GM18505 (cell line): Measurements from ENCODE around the gene WWTR1.

ENCODE experiments used
- ATAC-seq: cut with Tn5 transposase; IDR thresholded peaks from one replicate; pipeline ENCODE4 v1.9.1; 2021; ENCODE audit not compliant: unreplicated experiment
- POLR2A ChIP-seq: IDR thresholded peaks from 4 replicates; pipeline ENCODE4 v1.6.1; 2011; ENCODE audit warnings: borderline replicate concordance; ENCODE audit not compliant: insufficient read depth, insufficient read length; ENCODE audit errors: extremely low read depth

Gene WWTR1

DNA sequence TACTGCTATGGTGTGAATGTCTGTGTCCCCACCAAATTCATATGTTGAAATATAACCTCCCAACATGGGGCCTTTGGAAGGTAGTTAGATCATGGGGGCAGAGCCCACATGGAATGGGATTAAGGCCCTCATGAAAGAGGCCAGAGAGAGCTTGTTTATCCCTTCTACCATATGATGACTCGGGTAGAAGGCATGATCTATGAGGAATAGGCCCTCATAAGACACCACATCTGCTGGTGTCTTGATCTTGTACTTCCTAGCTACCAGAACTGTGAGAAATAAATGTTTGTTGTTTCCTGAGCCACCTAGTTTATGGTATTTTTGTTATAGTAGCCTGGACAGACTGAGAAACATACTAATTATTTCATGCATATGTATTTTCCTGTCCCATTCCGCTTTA, 51.9 kb downstream of the WWTR1 start:
- TF ChIP-seq POLR2A = no peak
- ATAC-seq = no peak

DNA sequence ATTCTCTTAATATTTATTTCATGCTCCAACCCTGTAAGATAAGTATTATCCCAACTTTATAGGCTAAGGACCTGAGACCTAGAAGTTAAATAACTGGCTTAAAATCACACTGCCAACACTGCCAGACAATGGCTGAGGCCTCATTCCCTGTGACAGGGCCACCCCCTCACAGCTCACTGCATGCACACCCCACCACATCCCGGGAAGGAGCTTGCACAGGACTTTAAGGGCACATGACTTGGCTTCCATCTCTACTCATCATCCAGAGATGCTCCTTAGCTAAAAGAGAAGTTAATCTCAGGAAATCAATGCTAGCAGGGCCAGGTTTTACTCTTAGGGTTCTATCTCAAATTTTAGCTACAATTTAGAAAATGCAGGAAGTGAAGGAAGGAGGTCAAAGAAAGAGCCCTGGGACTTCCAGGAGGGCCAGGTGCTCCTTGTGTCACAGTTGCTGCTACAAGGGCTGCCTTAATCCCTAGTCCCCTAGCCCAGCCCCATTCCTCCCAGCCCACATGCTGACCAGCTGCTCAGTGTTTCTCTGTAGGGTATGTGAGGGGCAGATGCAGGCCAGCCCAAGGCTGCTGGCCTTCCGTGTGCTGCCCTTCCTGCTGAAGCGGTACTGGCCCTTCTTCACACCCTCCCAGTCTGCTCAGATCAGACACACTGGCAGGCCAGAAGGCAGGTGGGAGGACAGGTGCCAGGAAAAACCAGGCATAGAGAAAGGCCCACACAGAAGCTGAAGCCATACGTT, 53.5 kb downstream of the WWTR1 start:
- TF ChIP-seq POLR2A = no peak
- no peak for ATAC-seq

DNA sequence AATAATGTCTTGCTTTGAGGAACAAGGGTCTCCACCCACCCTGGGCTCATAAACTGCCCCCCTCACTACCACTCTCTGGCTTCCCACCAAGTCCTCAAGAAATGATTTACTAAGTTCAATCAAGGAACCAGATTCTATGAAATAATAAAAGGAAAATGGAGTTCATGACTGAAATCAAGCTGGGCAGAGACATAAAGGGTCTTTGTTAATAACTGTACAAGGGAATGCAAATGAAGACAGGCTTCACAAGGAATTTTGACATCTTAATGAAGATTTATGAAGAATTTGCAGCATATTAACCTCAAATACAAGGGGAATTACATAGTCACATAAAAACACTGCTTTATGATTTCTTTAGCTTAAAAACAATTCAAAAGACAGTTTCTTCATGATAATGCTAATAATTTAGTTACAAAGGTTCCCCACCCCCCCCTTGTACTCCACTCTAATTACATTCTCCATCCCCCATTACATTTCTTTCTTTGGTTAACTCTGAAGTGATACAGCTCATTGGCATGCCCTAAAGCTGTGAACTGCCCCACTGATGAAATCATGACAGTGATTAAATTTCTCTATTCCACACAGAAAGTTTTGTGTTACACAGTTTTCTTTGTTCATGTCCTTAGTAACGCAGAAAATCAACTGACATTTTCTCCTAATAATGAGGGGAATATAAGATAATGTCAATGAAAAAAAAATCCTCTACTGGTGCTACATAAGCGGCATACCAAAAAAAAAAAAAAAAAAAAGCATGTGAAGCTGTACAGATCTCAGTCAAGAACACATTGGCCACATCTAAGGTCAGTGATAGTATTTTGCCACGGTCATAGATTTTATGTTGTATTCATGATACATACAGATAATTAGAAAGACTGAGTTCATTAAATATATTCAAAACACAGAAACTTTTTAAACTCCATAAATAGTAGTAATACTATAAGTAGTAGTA, 54.4 kb downstream of the WWTR1 start:
- TF ChIP-seq POLR2A = no peak
- ATAC-seq = no peak

DNA sequence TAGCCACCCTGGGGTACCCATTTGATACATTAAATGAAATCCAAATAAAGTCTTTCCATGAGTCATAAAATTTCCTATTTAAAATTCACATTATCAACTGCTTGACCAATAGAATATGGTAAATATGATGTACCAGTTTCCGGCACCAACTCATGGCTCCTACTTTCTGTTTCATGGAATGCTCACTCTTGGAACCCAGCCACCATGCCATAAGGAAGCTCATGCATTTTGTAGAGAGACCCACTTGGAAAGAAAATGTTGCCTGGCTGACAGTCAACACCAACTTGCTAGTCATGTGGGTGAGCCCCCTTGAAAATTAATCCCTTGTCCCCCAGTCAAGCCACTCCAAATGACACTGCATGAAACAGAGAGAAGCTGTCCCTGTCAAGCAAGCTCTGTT, 57.2 kb downstream of the WWTR1 start:
- TF ChIP-seq POLR2A = no peak

DNA sequence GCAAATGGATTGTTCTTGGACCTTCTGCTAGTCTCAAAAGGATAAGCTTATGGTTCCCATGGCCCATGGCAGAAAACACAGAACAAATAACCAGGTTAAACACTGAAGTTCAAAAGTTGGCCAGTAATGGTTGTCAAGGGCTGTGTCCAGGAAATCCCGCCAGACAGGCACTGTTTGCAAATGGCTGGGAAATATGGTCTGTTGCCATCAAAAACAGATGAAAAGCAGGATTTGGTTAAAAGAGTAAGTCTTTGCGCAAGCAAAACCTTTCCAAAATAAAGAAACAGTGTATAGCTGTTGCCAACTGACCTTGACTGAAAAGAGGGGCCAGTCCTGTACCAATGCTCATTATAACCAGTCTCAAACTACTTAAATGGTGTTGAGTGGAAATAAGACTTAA, 58.6 kb downstream of the WWTR1 start:
- ATAC-seq = no peak
- TF ChIP-seq POLR2A = no peak

More for the DNA sequence above, 57.2 kb downstream of the WWTR1 start:
- no peak for ATAC-seq

DNA sequence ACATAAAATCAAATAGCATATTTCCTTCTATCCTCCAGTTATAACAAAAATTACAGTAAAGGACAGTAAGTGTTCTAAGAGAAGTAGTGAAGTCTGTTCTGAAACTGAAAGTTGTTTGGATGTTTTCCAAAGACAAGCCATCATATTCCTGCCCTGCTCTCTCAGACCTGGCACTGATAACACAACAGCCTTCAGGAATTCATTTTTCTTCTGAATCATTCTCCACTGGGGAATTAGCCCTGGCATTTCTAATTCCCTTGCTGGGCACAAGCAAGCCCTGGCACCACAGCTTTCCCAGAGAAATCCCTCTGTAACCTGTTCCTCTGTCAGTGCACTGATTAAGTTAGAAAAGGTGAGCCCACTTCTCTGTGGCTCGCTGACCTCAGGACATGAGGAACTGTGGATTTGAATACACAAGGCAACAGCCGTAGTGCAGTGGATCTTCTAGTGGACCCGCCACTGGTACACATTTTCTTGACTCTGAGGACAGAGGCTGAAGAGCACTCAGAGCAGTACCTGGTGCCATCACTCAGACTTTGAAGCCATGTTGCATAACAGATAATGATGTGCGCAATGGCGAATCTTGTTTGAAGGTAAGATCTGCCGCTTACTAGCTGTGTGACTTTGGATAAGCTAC, 61.6 kb downstream of the WWTR1 start:
- no peak for ATAC-seq

DNA sequence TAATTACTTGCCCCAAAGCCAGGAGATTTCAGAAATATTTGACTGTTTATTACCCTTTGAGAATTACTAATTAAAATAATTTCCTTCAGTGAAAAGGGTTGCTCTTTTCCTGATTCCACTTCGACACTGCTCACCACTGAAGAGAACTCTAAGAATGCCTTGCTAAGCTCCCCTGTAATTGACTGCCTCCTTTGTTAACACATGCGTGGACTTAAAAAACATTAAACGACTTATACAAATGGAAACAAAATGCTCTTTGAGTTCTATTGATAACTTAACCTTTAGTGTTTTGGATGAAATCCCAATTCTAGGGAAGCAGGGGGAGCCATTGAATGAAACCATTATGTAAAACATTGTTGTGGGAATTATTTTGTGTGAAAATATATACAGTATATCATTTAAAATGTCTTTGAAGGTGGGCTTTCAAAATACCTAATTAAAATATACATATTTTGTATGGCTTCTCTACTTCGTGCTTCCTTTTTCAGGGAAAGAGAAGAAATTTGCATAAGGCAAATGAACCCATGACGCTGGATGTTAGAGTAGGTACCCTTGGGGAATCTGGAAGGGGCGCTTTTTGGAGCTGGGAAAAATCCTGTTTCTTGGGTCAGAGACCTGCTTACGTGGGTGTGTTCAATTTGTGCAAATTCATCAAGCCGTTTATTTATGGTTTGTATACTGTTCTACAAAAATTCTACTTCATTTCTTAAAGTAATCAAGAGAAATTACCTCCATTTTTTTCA, 64.2 kb downstream of the WWTR1 start:
- ATAC-seq = no peak

More for the DNA sequence above, 61.6 kb downstream of the WWTR1 start:
- no peak for TF ChIP-seq POLR2A

DNA sequence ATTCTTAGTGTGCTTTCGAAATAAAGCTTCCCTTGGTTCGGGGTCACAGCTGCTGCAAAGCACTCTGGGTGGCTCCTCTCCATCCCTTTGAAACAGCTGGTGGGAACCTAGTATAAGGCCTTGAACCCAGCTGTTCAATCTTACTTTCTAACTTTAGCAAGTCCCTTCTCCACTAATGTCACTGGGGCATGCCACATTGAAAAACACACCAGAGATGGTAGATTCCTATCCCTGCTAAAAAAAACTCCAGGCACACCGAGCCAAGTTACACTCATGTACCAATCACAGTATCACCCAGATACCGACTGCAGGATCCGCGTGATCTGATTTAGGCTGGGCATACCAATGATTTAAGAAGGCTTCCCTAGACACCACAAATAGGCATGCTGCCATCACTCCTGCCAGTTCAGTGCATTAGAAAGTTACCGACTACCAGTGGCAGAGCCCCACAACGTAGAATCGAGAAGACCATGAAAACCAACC, 65.0 kb downstream of the WWTR1 start:
- TF ChIP-seq POLR2A = no peak
- ATAC-seq = no peak

More for the DNA sequence above, 64.2 kb downstream of the WWTR1 start:
- TF ChIP-seq POLR2A = no peak

DNA sequence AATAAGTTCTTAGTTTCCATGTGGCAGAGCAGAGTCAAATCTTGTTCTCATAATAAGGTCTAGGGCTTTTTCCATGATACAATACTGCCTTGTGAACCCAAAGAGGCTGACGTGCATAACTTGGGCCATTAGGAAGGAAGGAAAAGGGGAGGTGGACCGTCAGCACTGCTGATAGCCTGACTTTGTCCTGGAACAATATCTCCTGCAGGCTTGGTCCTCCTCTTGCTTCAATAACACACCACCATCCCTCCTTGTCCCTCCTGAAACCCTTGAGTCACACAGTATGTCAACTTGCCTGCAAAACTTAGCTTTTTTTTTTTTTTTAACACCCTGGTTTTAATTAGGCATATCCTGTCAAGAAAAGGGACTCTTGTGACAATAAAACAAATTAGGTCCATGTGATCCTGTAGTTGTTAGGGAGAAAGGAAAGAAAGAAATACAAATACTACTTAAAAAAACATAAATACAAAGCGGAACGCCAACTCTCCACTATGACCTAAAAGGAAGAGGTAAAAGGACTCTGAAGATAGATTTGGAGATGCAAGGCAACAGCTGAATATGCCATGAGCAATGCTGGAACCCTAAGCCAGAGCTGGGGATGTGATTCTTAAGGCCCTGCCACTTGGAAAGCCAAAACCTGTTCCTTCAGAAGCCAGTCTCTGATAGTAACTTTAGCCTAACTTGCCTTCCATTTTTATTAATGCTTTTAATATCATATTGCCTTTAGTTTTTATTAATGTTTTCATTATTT, 67.0 kb downstream of the WWTR1 start:
- ATAC-seq = no peak
- no peak for TF ChIP-seq POLR2A

DNA sequence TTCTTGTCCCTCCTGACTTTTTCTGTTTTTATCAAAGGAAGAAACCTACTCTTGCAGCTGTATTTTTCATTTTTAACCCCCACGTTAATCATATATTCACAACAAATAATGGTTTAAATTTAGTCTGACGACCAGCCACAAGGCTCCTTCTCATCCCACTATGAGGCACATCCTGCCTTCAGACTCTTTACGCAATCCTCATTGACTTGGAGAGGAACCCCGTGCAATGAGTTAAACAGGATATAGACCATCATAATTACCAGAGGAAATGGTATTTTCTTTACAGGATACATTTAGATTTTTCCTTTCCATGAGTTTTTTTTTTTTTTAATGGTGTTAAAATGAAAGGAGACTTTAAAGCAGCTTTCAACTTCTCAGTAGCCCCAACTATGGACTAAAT, 68.5 kb downstream of the WWTR1 start:
- no peak for TF ChIP-seq POLR2A
- ATAC-seq = no peak

DNA sequence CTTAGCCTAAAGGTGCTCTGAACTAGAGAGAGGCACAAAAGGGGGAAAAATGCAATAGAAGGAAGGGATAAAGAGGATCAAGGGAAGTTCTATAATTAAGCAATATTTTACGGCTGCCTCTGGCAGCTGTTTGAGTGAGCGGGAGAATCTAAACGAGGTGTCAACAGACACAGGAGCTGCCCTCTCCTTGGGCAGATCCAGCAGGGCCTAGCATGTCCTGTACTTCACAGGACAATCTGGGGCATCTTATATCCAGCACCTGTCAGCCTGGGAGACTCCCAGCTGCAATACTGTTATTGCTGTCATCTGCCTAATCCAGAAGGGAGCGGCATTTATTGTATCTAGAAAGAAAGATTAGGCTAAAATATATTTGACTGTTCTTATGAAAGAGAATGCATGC, 68.9 kb downstream of the WWTR1 start:
- no peak for TF ChIP-seq POLR2A
- no peak for ATAC-seq

DNA sequence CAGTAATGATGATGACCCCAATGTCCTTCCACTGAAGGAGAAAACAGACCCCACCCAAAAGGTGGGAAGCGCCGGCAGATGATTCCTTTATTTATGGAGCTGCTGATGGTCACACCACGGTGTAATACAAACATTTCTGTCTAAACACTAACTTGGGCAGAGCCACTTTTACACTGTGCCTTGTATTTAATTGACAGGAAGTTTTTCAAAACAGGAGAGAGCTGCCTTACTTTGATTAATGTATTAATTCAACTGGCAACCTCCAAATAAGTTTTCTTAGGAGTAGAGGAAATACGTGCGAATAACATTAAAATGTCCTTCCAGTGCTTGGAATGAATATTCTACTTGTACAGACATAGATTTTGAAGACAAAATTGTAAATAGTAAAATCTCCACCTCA, 70.4 kb downstream of the WWTR1 start:
- no peak for ATAC-seq
- no peak for TF ChIP-seq POLR2A
